Smooth muscle cell (in vitro differentiated cells): Measurements from ENCODE around the gene CPA3. TPM values are rescaled to one million over a fixed set of nuclear protein-coding genes. Genes with fewer than 3 reads are reported as not detected.

ENCODE experiments used
- DNase-seq: peaks from one replicate; lab custom pipeline; 2025; ENCODE audit not compliant: unreplicated experiment; lab: John Stamatoyannopoulos, UW
- H2AFZ ChIP-seq: fragments of 200-600 bp; sonication (generic); 2 replicates; pipeline ENCODE4 v1.6.0; 2016; ENCODE audit warnings: antibody characterized with exemption, low read depth, mild to moderate bottlenecking
- H3F3A ChIP-seq: fragments of 200-600 bp; sonication (generic); 2 replicates; pipeline ENCODE4 v1.6.0; 2017; ENCODE audit warnings: antibody characterized with exemption, low read depth
- H3K27ac ChIP-seq: fragments of 200-600 bp; sonication (generic); 2 replicates; pipeline ENCODE4 v1.5.1; 2016; ENCODE audit warnings: low read depth, mild to moderate bottlenecking
- H3K27me3 ChIP-seq: fragments of 200-600 bp; sonication (generic); 2 replicates; pipeline ENCODE4 v1.6.1; 2016; ENCODE audit warnings: low read depth, mild to moderate bottlenecking
- H3K36me3 ChIP-seq: fragments of 200-600 bp; sonication (generic); 2 replicates; pipeline ENCODE4 v1.5.1; 2016; ENCODE audit warnings: low read depth
- H3K4me1 ChIP-seq: fragments of 200-600 bp; sonication (generic); 2 replicates; pipeline ENCODE4 v1.5.1; 2016; ENCODE audit warnings: low read depth
- H3K4me2 ChIP-seq: fragments of 200-600 bp; sonication (generic); 2 replicates; pipeline ENCODE4 v1.6.0; 2016; ENCODE audit warnings: mild to moderate bottlenecking
- H3K4me3 ChIP-seq: fragments of 200-600 bp; sonication (generic); 2 replicates; pipeline ENCODE4 v1.5.1; 2016; ENCODE audit warnings: mild to moderate bottlenecking
- H3K79me2 ChIP-seq: fragments of 200-600 bp; sonication (generic); 2 replicates; pipeline ENCODE4 v1.6.0; 2016; ENCODE audit warnings: low read depth, mild to moderate bottlenecking
- H3K9ac ChIP-seq: fragments of 200-600 bp; sonication (generic); 2 replicates; pipeline ENCODE4 v1.6.0; 2016; ENCODE audit warnings: low read depth
- H3K9me3 ChIP-seq: fragments of 200-600 bp; sonication (generic); replicated peaks from 2 replicates; pipeline ENCODE4 v1.5.1; 2016; ENCODE audit warnings: low read depth
- H4K20me1 ChIP-seq: fragments of 200-600 bp; sonication (generic); 2 replicates; pipeline ENCODE4 v1.6.0; 2016; ENCODE audit warnings: low read depth
- WGBS: methylation state at CpG from one replicate; pipeline ENCODE4 v1.1.7; 2016; ENCODE audit warnings: low lambda C conversion rate; 5-methylcytosine and 5-hydroxymethylcytosine counted together
- polyA plus RNA-seq: library from polyadenylated mRNA; unstranded; fragments of >200 nt; fragmentation: Nextera tagmentation; extraction: Ambion mirVana; gene quantifications from 2 replicates; pipeline ENCODE4 v1.2.1, GENCODE V29; 2016
- total RNA-seq: library from RNA; depleted of rRNA; stranded (reverse); fragments of >200 nt; gene quantifications from 2 replicates; pipeline ENCODE4 v1.2.3, GENCODE V29; 2014
- TF ChIP-seq, protein P1 (sequence below): fragments of 200-600 bp; sonication (generic); IDR thresholded peaks from 2 replicates; pipeline ENCODE4 v1.5.1; 2017; ENCODE audit warnings: borderline replicate concordance, mild to moderate bottlenecking, antibody characterized with exemption; ENCODE audit not compliant: insufficient read depth, poor library complexity, severe bottlenecking

Gene CPA3
- total and polyA plus RNA-seq, 2 experiments from 2014 or later: not detected

GRCh38 chr3:148940983-148941382 lies 75.9 kb downstream of the CPA3 start:
- Histone ChIP-seq H3K27ac (no peak overlapping the region), H3K36me3 (no peaks in the 10 kb centered on the region), H3K9ac (no peak overlapping the region)

GRCh38 chr3:148943506-148944205 lies 78.6 kb downstream of the CPA3 start:
- Histone ChIP-seq H3F3A (no peaks in the 10 kb centered on the region), H3K27me3 (no peaks in the 10 kb centered on the region), H3K36me3 (no peaks in the 10 kb centered on the region), H2AFZ (no peak overlapping the region), H4K20me1 (no peaks in the 10 kb centered on the region), H3K4me3 (no peak overlapping the region), H3K9me3 (no peaks in the 10 kb centered on the region), H3K79me2 (no peaks in the 10 kb centered on the region), H3K9ac (no peak overlapping the region), H3K4me1 (no peaks in the 10 kb centered on the region), H3K27ac (no peak overlapping the region), H3K4me2 (no peak overlapping the region)
- DNase-seq: no peak
- TF ChIP-seq, protein P1, sequence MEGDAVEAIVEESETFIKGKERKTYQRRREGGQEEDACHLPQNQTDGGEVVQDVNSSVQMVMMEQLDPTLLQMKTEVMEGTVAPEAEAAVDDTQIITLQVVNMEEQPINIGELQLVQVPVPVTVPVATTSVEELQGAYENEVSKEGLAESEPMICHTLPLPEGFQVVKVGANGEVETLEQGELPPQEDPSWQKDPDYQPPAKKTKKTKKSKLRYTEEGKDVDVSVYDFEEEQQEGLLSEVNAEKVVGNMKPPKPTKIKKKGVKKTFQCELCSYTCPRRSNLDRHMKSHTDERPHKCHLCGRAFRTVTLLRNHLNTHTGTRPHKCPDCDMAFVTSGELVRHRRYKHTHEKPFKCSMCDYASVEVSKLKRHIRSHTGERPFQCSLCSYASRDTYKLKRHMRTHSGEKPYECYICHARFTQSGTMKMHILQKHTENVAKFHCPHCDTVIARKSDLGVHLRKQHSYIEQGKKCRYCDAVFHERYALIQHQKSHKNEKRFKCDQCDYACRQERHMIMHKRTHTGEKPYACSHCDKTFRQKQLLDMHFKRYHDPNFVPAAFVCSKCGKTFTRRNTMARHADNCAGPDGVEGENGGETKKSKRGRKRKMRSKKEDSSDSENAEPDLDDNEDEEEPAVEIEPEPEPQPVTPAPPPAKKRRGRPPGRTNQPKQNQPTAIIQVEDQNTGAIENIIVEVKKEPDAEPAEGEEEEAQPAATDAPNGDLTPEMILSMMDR: peak; percentile 78
- 47% methylated on average over 2 of the region's 2 CpGs for WGBS

More at GRCh38 chr3:148940983-148941382, 75.9 kb downstream of the CPA3 start:
- Histone ChIP-seq H2AFZ (no peak overlapping the region), H3K4me3 (no peak overlapping the region), H3K27me3 (no peaks in the 10 kb centered on the region), H3K4me1 (no peaks in the 10 kb centered on the region), H4K20me1 (no peaks in the 10 kb centered on the region), H3K4me2 (no peak overlapping the region), H3F3A (no peaks in the 10 kb centered on the region), H3K9me3 (no peaks in the 10 kb centered on the region), H3K79me2 (no peaks in the 10 kb centered on the region)
- TF ChIP-seq, protein P1: no peak
- no peak for DNase-seq
- WGBS: 76% methylated on average over 3 of the region's 3 CpGs

DNA sequence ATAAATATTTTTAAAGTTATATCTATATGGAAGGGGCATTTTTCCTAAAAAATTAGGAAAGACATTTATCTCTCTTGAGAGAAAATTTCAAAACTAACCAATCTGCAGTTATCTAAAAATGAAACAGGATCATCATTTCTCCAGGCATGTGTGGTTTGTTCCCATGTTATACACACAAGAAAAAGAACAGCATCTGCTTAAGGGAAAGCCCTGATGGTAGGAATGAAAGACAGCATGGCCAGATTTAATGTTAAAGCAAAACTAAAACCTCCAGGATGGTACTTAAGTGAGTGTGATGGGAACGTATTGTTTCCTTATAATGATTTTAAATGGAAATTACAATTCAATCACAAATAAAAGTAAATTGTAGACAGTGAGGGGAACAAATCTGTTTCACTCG lies 80.0 kb downstream of the CPA3 start:
- Histone ChIP-seq H4K20me1 (no peaks in the 10 kb centered on the region), H3K4me2 (no peak overlapping the region), H3K9ac (no peak overlapping the region), H3K4me3 (no peak overlapping the region), H3F3A (no peaks in the 10 kb centered on the region), H3K27me3 (no peaks in the 10 kb centered on the region), H2AFZ (no peak overlapping the region), H3K27ac (no peak overlapping the region), H3K4me1 (no peaks in the 10 kb centered on the region), H3K79me2 (no peaks in the 10 kb centered on the region), H3K36me3 (no peaks in the 10 kb centered on the region), H3K9me3 (no peaks in the 10 kb centered on the region)
- DNase-seq: no peak
- TF ChIP-seq, protein P1: no peak
- WGBS: 90% methylated on average over 2 of the region's 2 CpGs

Other genes with a start within 250 kb of the CPA3 start
- 4.0 and 5.8 TPM in 2 replicates for gene AGTR1, start 167.4 kb upstream of the CPA3 start, total RNA-seq
- gene AGTR1, start 167.4 kb upstream of the CPA3 start, polyA plus RNA-seq: 0.98 and 3.2 TPM in 2 replicates
- not detected in 2 replicates for gene CPB1, start 37.5 kb upstream of the CPA3 start, total RNA-seq
- gene CPB1, start 37.5 kb upstream of the CPA3 start, polyA plus RNA-seq: not detected in 2 replicates
- gene GYG1, start 126.2 kb downstream of the CPA3 start, total RNA-seq: 23.4 and 29.8 TPM in 2 replicates
- gene GYG1, start 126.2 kb downstream of the CPA3 start, polyA plus RNA-seq: 13.6 and 15.8 TPM in 2 replicates
- 34.9 and 56.3 TPM in 2 replicates for gene HLTF, start 221.2 kb downstream of the CPA3 start, total RNA-seq
- 23.2 and 24.2 TPM in 2 replicates for gene HLTF, start 221.2 kb downstream of the CPA3 start, polyA plus RNA-seq